IMR-90 (cell line): ENCODE measurements around the gene IQSEC1. TPM values are rescaled to one million over a fixed set of nuclear protein-coding genes. Genes with fewer than 3 reads are reported as not detected.

Experiments used
- ATAC-seq: fragments of 200-7000 bp; cut with Tn5 transposase; 2 replicates; pipeline ENCODE4 v1.9.1; 2020; ENCODE audit warnings: low read depth, mild to moderate bottlenecking, moderate library complexity
- BruUV-seq: library from RNA; stranded (reverse); fragments of 400-500 nt; replicated peaks from 2 replicates; lab custom pipeline; 2021; lab: Mats Ljungman, UMichigan
- CTCF ChIA-PET: fragments of 300-600 bp; formaldehyde crosslinking; extraction: SDS; loops from one replicate; lab custom pipeline; 2021; ENCODE audit warnings: antibody characterized with exemption; lab: Yijun Ruan, JAX
- POLR2A ChIA-PET: fragments of 300-600 bp; sonication (Branson Sonifier 250); formaldehyde crosslinking; loops from one replicate; lab custom pipeline; 2022; ENCODE audit warnings: antibody characterized with exemption; ENCODE audit not compliant: unreplicated experiment; lab: Charles Lee
- DNase-seq: peaks from one replicate; pipeline ENCODE4 v3.0.0; 2013
- H2AFZ ChIP-seq: replicated peaks from 2 replicates; pipeline ENCODE3; 2013; ENCODE audit warnings: low read length, mild to moderate bottlenecking; ENCODE audit not compliant: poor library complexity
- H2AK5ac ChIP-seq: 2 replicates; pipeline ENCODE4 v1.6.1; 2013; ENCODE audit warnings: low read depth, low read length, inconsistent platforms
- H2AK9ac ChIP-seq: replicated peaks from 2 replicates; pipeline ENCODE3; 2013; ENCODE audit warnings: mild to moderate bottlenecking, low read depth, low read length, moderate library complexity; ENCODE audit not compliant: poor library complexity
- H2BK120ac ChIP-seq: 2 replicates; pipeline ENCODE4 v1.6.1; 2013; ENCODE audit warnings: low read depth, low read length, inconsistent platforms
- H2BK15ac ChIP-seq: 3 replicates; pipeline ENCODE4 v1.6.1; 2013; ENCODE audit warnings: low read depth, low read length, inconsistent platforms
- H2BK20ac ChIP-seq: 2 replicates; pipeline ENCODE4 v1.6.1; 2013; ENCODE audit warnings: low read depth, mild to moderate bottlenecking, inconsistent platforms, low read length, moderate library complexity
- H2BK5ac ChIP-seq: 2 replicates; pipeline ENCODE4 v1.6.1; 2013; ENCODE audit warnings: mild to moderate bottlenecking, low read depth, low read length, inconsistent platforms; ENCODE audit not compliant: poor library complexity, severe bottlenecking
- H3K14ac ChIP-seq: replicated peaks from 2 replicates; pipeline ENCODE4 v1.6.1; 2013; ENCODE audit warnings: low read depth, low read length, inconsistent platforms
- H3K18ac ChIP-seq: 2 replicates; pipeline ENCODE4 v1.6.1; 2013; ENCODE audit warnings: low read depth, low read length, control low read depth
- H3K23ac ChIP-seq: 2 replicates; pipeline ENCODE4 v1.6.1; 2013; ENCODE audit warnings: low read depth, low read length, inconsistent platforms
- H3K27ac ChIP-seq: 2 replicates; pipeline ENCODE4 v1.5.1; 2013; ENCODE audit warnings: mild to moderate bottlenecking, control low read depth, low read length; ENCODE audit not compliant: insufficient read depth
- H3K27me3 ChIP-seq: 2 replicates; pipeline ENCODE4 v1.6.1; 2013; ENCODE audit warnings: low read length; ENCODE audit not compliant: control insufficient read depth, insufficient read depth
- H3K36me3 ChIP-seq: 2 replicates; pipeline ENCODE4 v1.6.1; 2013; ENCODE audit warnings: low read length, mixed read lengths; ENCODE audit not compliant: control insufficient read depth, insufficient read depth
- H3K4ac ChIP-seq: 2 replicates; pipeline ENCODE4 v1.6.1; 2013; ENCODE audit warnings: low read depth, low read length, inconsistent platforms
- H3K4me1 ChIP-seq: 2 replicates; pipeline ENCODE4 v1.6.1; 2013; ENCODE audit warnings: low read length, mixed read lengths; ENCODE audit not compliant: control insufficient read depth, insufficient read depth
- H3K4me2 ChIP-seq: 2 replicates; pipeline ENCODE4 v1.6.1; 2013; ENCODE audit warnings: low read depth, mild to moderate bottlenecking, control low read depth, low read length, moderate library complexity
- H3K4me3 ChIP-seq: 2 replicates; pipeline ENCODE4 v1.5.1; 2013; ENCODE audit warnings: low read depth, mild to moderate bottlenecking, control low read depth, low read length, moderate library complexity; ENCODE audit not compliant: insufficient read depth
- H3K56ac ChIP-seq: 2 replicates; pipeline ENCODE4 v1.6.1; 2013; ENCODE audit warnings: low read length, inconsistent platforms; ENCODE audit not compliant: insufficient read depth; ENCODE audit errors: extremely low read depth
- H3K79me1 ChIP-seq, 2 experiments: 2 replicates each; pipeline ENCODE4 v1.6.1; 2013; ENCODE audit warnings: low read length in 2 of 2, inconsistent platforms in 1 of 2, low read depth in 1 of 2
- H3K9ac ChIP-seq: 2 replicates; pipeline ENCODE4 v1.6.1; 2013; ENCODE audit warnings: low read depth, low read length, control low read depth
- H3K9me1 ChIP-seq: 2 replicates; pipeline ENCODE4 v1.6.1; 2013; ENCODE audit warnings: low read length, inconsistent platforms; ENCODE audit not compliant: insufficient read depth
- H3K9me3 ChIP-seq: 2 replicates; pipeline ENCODE4 v1.6.1; 2013; ENCODE audit warnings: low read length; ENCODE audit not compliant: control insufficient read depth, insufficient read depth
- H4K20me1 ChIP-seq: 2 replicates; pipeline ENCODE4 v1.6.1; 2013; ENCODE audit warnings: low read length, inconsistent platforms; ENCODE audit not compliant: insufficient read depth
- H4K5ac ChIP-seq: 2 replicates; pipeline ENCODE4 v1.6.1; 2013; ENCODE audit warnings: mild to moderate bottlenecking, low read depth, low read length, control low read depth
- H4K8ac ChIP-seq, 2 experiments: 2 replicates each; pipeline ENCODE4 v1.6.1; 2013; ENCODE audit warnings: low read depth in 2 of 2, low read length in 2 of 2, control low read depth in 1 of 2, inconsistent platforms in 1 of 2
- H4K91ac ChIP-seq: 2 replicates; pipeline ENCODE4 v1.6.1; 2013; ENCODE audit warnings: low read depth, low read length, inconsistent platforms; ENCODE audit not compliant: insufficient read depth
- BHLHE40 ChIP-seq: fragments of 150-350 bp; IDR thresholded peaks from 2 replicates; pipeline ENCODE4 v1.6.1; 2016; ENCODE audit warnings: mild to moderate bottlenecking, low read depth, low read length
- CHD1 ChIP-seq: IDR thresholded peaks from 2 replicates; pipeline ENCODE4 v1.6.1; 2012; ENCODE audit warnings: low read depth, low read length, improper control_type of control experiment
- WGBS, 2 experiments: methylation state at CpG; one replicate each; pipeline versions ENCODE4 v1.1.5 to v1.1.7; 2013; ENCODE audit warnings: missing lambda C conversion rate in 2 of 2; ENCODE audit not compliant: insufficient read length in 1 of 2; ENCODE audit errors: extremely low coverage in 2 of 2; 5-methylcytosine and 5-hydroxymethylcytosine counted together
- dilution Hi-C: fragments of 300-500 bp; cut with HindIII; formaldehyde crosslinking; loops from one replicate; pipeline ENCODE4 v1.14.3; 2018; ENCODE audit warnings: low sequenced_read_pairs; ENCODE audit not compliant: unreplicated experiment
- in situ Hi-C: fragments of 300-500 bp; cut with MboI; formaldehyde crosslinking; loops from 3 replicates; pipeline ENCODE4 v1.14.3; 2019; ENCODE audit warnings: low sequenced_read_pairs, inconsistent platforms, mixed read lengths
- intact Hi-C: fragments of 100-400 bp; cut with micrococcal nuclease; formaldehyde crosslinking; loops from 2 replicates; pipeline ENCODE4 v1.10.0; 2022
- polyA plus RNA-seq, 3 experiments: library from polyadenylated mRNA; depleted of rRNA; stranded (reverse); fragments of >200 nt; gene quantifications; 2 replicates each; pipeline ENCODE4 v1.2.3, GENCODE V29; 2012; ENCODE audit warnings: low replicate concordance in 1 of 3
- total RNA-seq: library from RNA; depleted of rRNA; stranded (reverse); fragments of >200 nt; gene quantifications from 2 replicates; pipeline ENCODE4 v1.2.3, GENCODE V29; 2012

Gene IQSEC1
- total and polyA plus RNA-seq, 2 of the 4 experiments (the other 2 are of a cell fraction) = 5.9 to 11.9 TPM

DNA sequence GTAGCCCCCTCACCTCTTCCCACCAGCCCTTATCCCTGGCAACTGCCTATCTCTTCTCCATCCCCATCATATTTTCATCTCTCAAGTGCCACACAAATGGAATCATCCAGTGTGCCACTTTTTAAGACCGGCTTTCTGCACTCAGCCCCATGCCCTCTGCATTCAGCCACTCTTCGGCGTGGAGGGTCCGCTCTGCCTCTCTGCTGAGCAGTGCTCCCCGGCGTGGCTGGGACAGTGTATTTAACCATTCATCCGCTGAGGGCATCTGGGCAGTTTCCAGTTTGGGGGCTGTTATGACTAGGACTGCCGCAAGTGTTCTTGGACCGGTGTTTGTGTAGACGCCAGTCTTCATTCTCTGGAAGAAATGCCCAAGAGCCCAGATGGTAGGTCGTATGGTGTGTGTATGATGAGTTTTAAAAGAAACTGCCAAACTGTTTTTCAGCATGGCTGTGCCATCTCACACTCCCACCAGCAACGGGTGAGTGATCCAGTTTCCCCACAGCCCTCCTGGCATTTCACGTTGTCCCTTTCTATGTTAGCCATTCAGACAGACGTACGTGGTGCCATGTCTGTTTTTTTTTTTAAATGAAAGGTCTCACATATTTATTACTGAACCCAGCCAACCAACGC lies 20.9 kb downstream of the IQSEC1 start:
- H3K14ac ChIP-seq = no peak overlapping the region
- H3K27ac ChIP-seq = no peak overlapping the region
- H3K23ac ChIP-seq = no peak overlapping the region
- no peak overlapping the region for H2BK5ac ChIP-seq
- no peak overlapping the region for H3K56ac ChIP-seq
- H2BK20ac ChIP-seq = no peak overlapping the region
- H2BK15ac ChIP-seq = no peak overlapping the region
- no peaks in the 10 kb centered on the region for H3K36me3 ChIP-seq
- no peak overlapping the region for H3K4ac ChIP-seq
- no peak overlapping the region for H3K18ac ChIP-seq
- ATAC-seq (no peak), DNase-seq (no peak)
- H3K4me3 ChIP-seq = no peak overlapping the region
- H3K4me2 ChIP-seq = no peak overlapping the region
- H4K5ac ChIP-seq = no peak overlapping the region
- 80% methylated on average over 6 of the region's 16 CpGs; no CpG with 5 or more reads in 1 of the 2 experiments for WGBS, 2 experiments
- H2AFZ ChIP-seq = no peak overlapping the region
- H4K91ac ChIP-seq = no peak overlapping the region
- H2AK9ac ChIP-seq = no peak overlapping the region
- no TSS peak for BruUV-seq
- no peaks in the 10 kb centered on the region for H4K20me1 ChIP-seq
- ChIA-PET CTCF (no interaction called here), POLR2A (no interaction called here)
- H3K27me3 ChIP-seq = peaks cover 23% of the 10 kb centered on the region
- H3K9ac ChIP-seq = no peak overlapping the region
- in situ Hi-C loops (no loop called here), intact Hi-C loops (no loop called here), dilution Hi-C loops (no loop called here)
- no peak overlapping the region for H2AK5ac ChIP-seq
- H2BK120ac ChIP-seq = no peak overlapping the region
- TF ChIP-seq BHLHE40 (no peak), CHD1 (no peak)
- no peak overlapping the region for H4K8ac ChIP-seq
- H3K4me1 ChIP-seq = no peaks in the 10 kb centered on the region
- H3K79me1 ChIP-seq = no peaks in the 10 kb centered on the region
- H3K9me3 ChIP-seq = no peaks in the 10 kb centered on the region
- no peaks in the 10 kb centered on the region for H3K9me1 ChIP-seq
